GM13976 (cell line): ENCODE data around the gene SLC25A13.

Source experiments
- DNase-seq: peaks from one replicate; pipeline ENCODE4 v3.0.0; 2012; ENCODE audit warnings: low spot score
- CTCF ChIP-seq: IDR thresholded peaks from 2 replicates; pipeline ENCODE4 v1.5.1; 2012; ENCODE audit warnings: borderline replicate concordance, mild to moderate bottlenecking; ENCODE audit not compliant: insufficient read depth; ENCODE audit errors: extremely low read depth, missing control alignments, control extremely low read depth
- in situ Hi-C: fragments of 300-500 bp; cut with MboI; formaldehyde crosslinking; loops from one replicate; pipeline ENCODE4 v1.12.0; 2022; ENCODE audit warnings: low sequenced_read_pairs, mixed read lengths, inconsistent platforms; ENCODE audit not compliant: unreplicated experiment

Gene SLC25A13

GRCh38 chr7:96322847-96323461, 1.1 kb upstream of the SLC25A13 start:
- in situ Hi-C loops, result no loop called here
- no peak for DNase-seq
- TF ChIP-seq CTCF, result no peak

- no peak for DNase-seq
- in situ Hi-C loops, result no loop called here
- TF ChIP-seq CTCF, result no peak
These were observed 436 bp upstream of the SLC25A13 start for GRCh38 chr7:96322373-96322695.

- no peak for TF ChIP-seq CTCF
- no peak for DNase-seq
- in situ Hi-C loops, result no loop called here
These were observed 754 bp downstream of the SLC25A13 start for GRCh38 chr7:96321031-96321657.

- DNase-seq, result peak; percentile 48
- in situ Hi-C loops, result no loop called here
- TF ChIP-seq CTCF, result no peak
These were observed 1.5 kb downstream of the SLC25A13 start for GRCh38 chr7:96320442-96320841.

- DNase-seq, result no peak
- no peak for TF ChIP-seq CTCF
- in situ Hi-C loops, result no loop called here
These were observed 2.5 kb downstream of the SLC25A13 start for GRCh38 chr7:96319439-96319838.

- TF ChIP-seq CTCF, result no peak
- DNase-seq, result no peak
- in situ Hi-C loops, result no loop called here
These were observed 4.9 kb downstream of the SLC25A13 start for GRCh38 chr7:96316949-96317348.
